ENCODE results near the gene PGBD2.

DNA sequence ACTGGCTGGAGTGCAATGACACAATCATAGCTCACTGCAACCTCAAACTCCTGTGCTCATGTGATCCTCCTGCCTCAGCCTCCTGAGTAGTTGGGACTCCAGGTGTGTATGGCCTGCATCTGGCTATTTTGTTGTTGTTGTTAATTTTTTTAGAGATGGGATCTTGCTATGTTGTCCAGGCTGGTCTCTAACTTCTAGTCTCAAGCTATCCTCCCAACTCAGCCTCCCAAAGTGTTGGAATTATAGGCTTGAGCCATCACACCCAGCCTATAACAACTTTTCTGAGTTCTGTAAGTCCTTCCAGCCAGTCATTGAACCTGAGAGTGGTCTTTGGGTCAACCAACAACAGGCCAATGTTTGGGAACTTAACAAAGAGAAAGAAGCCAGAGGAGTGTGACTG is 11.2 kb upstream of the PGBD2 start:
- TF ChIP-seq YY1 (IDR thresholded peaks at IDR 0.05; ENCODE audit: insufficient read depth, insufficient read length): no peak
- no peak for TF ChIP-seq SUZ12 (IDR thresholded peaks at IDR 0.05; ENCODE audit: extremely low read depth, insufficient read depth, insufficient read length)
- no peak for TF ChIP-seq ZNF274 (IDR thresholded peaks at IDR 0.05; ENCODE audit: low read depth, low read length)
